Natural killer cell (primary cell): ENCODE measurements around the gene ENTPD8. TPM values are rescaled to one million over a fixed set of nuclear protein-coding genes. Genes with fewer than 3 reads are reported as not detected.
A peak's percentile ranks its signal among the peaks of the same experiment; 100 is the strongest.

Experiments used
- ATAC-seq, 3 donors: fragments of 150-1000 bp in 2 of 3; fragments of 200-7000 bp in 1 of 3; cut with Tn5 transposase; 1 replicate in 1 of 3; 2 replicates in 2 of 3; pipeline ENCODE4 v1.10.0; 2021; ENCODE audit warnings: mild to moderate bottlenecking in 2 of 3, moderate library complexity in 2 of 3
- DNase-seq, 2 donors: peaks; one replicate each; pipeline versions ENCODE4 v3.0.0 to v3.0.0-alpha.2; 2013 to 2021; ENCODE audit warnings: mixed read lengths in 1 of 2
- H3K27ac ChIP-seq: one replicate; pipeline ENCODE4 v1.5.1; 2013; ENCODE audit warnings: mild to moderate bottlenecking, low read length
- H3K27me3 ChIP-seq: one replicate; pipeline ENCODE4 v1.6.1; 2013; ENCODE audit warnings: low read length; ENCODE audit not compliant: control insufficient read depth, insufficient read depth
- H3K36me3 ChIP-seq: one replicate; pipeline ENCODE4 v1.6.1; 2013; ENCODE audit warnings: low read length; ENCODE audit not compliant: control insufficient read depth, insufficient read depth
- H3K4me1 ChIP-seq: one replicate; pipeline ENCODE4 v1.6.1; 2013; ENCODE audit warnings: low read length; ENCODE audit not compliant: control insufficient read depth, insufficient read depth
- H3K4me3 ChIP-seq: one replicate; pipeline ENCODE4 v1.5.1; 2013; ENCODE audit warnings: low read length
- H3K9me3 ChIP-seq: one replicate; pipeline ENCODE4 v1.6.1; 2013; ENCODE audit warnings: low read length; ENCODE audit not compliant: control insufficient read depth, insufficient read depth
- H3K27ac Mint-ChIP-seq, 2 donors: one replicate each; pipeline ENCODE4 v1.8.0; 2022; ENCODE audit warnings: mild to moderate bottlenecking in 2 of 2, mixed read lengths in 2 of 2, moderate library complexity in 1 of 2
- H3K27me3 Mint-ChIP-seq, 2 donors: one replicate each; pipeline ENCODE4 v1.8.0; 2022; ENCODE audit warnings: low read depth in 2 of 2, mixed read lengths in 2 of 2
- H3K36me3 Mint-ChIP-seq: one replicate; pipeline ENCODE4 v1.8.0; 2022; ENCODE audit warnings: mixed read lengths
- H3K4me1 Mint-ChIP-seq, 2 donors: one replicate each; pipeline ENCODE4 v1.8.0; 2022; ENCODE audit warnings: mixed read lengths in 2 of 2
- H3K4me3 Mint-ChIP-seq: one replicate; pipeline ENCODE4 v1.8.0; 2022; ENCODE audit warnings: mild to moderate bottlenecking, moderate library complexity, mixed read lengths
- H3K9me3 Mint-ChIP-seq, 2 donors: one replicate each; pipeline ENCODE4 v1.8.0; 2022; ENCODE audit warnings: mixed read lengths in 2 of 2
- WGBS: methylation state at CpG from one replicate; pipeline ENCODE4 v1.1.7; 2013; ENCODE audit warnings: missing lambda C conversion rate; ENCODE audit not compliant: insufficient coverage; 5-methylcytosine and 5-hydroxymethylcytosine counted together
- intact Hi-C: fragments of 100-400 bp; cut with micrococcal nuclease; formaldehyde crosslinking; loops from one replicate; pipeline ENCODE4 v1.14.2; 2022
- total RNA-seq, 4 donors: library from RNA; stranded (reverse); fragments of 120-200 nt in 1 of 4; gene quantifications; one replicate each; pipeline versions ENCODE4 v1.2.3 to v1.2.4, GENCODE V29; 2013 to 2022
- TF ChIP-seq, protein P1 (sequence below): fragments of 200-600 bp; IDR thresholded peaks from one replicate; pipeline ENCODE4 v1.8.0; 2022; ENCODE audit warnings: antibody characterized with exemption

Gene ENTPD8
- total RNA-seq, 3 donors from 2014 or later (not counting 1 experiment from before 2014, with no cell fraction given) = not detected

DNA sequence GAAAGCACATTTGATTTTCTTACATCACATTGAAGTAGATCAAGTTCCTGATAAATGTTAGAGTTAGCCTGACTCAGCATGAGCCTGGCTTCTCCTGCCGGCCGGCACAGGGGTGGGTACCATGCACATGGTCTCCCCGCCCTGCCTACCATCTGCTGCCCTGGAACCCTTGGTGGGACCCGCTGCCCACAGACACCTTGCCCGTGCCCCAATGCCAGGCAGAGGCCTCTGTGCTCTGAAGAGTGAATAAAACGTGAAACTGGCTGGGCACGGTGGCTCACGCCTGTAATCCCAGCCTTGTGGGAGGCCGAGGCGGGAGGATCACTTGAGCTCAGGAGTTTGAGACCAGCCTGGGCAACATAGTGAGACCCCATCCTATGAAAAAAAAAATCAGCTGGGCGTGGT, 35.5 kb downstream of the ENTPD8 start:
- H3K36me3 Mint-ChIP-seq = no peaks in the 10 kb centered on the region
- peak overlapping the region; percentile 81 for H3K4me3 Mint-ChIP-seq
- peaks cover 3% of the 10 kb centered on the region for H3K27me3 ChIP-seq
- no peaks in the 10 kb centered on the region for H3K36me3 ChIP-seq
- TF ChIP-seq, protein P1, sequence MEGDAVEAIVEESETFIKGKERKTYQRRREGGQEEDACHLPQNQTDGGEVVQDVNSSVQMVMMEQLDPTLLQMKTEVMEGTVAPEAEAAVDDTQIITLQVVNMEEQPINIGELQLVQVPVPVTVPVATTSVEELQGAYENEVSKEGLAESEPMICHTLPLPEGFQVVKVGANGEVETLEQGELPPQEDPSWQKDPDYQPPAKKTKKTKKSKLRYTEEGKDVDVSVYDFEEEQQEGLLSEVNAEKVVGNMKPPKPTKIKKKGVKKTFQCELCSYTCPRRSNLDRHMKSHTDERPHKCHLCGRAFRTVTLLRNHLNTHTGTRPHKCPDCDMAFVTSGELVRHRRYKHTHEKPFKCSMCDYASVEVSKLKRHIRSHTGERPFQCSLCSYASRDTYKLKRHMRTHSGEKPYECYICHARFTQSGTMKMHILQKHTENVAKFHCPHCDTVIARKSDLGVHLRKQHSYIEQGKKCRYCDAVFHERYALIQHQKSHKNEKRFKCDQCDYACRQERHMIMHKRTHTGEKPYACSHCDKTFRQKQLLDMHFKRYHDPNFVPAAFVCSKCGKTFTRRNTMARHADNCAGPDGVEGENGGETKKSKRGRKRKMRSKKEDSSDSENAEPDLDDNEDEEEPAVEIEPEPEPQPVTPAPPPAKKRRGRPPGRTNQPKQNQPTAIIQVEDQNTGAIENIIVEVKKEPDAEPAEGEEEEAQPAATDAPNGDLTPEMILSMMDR = no peak
- H3K27me3 Mint-ChIP-seq = peaks cover 0 to 2% of the 10 kb centered on the region in 2 donors
- peaks cover 10 to 14% of the 10 kb centered on the region in 2 donors for H3K4me1 Mint-ChIP-seq
- WGBS = 90% methylated on average over 11 of the region's 11 CpGs
- intact Hi-C loops = loop anchor here (2.0 kb wide), 1 partner anchor 111 kb away; no protein-coding TSS in a partner anchor
- no peak for DNase-seq
- no peaks in the 10 kb centered on the region for H3K9me3 ChIP-seq
- no peak overlapping the region for H3K27ac ChIP-seq
- peak overlapping the region in 1 of 2 donors; percentile 56 for H3K27ac Mint-ChIP-seq
- no peaks in the 10 kb centered on the region for H3K9me3 Mint-ChIP-seq
- no peak overlapping the region for H3K4me3 ChIP-seq
- H3K4me1 ChIP-seq = peaks cover 27% of the 10 kb centered on the region
- ATAC-seq = no peak

DNA sequence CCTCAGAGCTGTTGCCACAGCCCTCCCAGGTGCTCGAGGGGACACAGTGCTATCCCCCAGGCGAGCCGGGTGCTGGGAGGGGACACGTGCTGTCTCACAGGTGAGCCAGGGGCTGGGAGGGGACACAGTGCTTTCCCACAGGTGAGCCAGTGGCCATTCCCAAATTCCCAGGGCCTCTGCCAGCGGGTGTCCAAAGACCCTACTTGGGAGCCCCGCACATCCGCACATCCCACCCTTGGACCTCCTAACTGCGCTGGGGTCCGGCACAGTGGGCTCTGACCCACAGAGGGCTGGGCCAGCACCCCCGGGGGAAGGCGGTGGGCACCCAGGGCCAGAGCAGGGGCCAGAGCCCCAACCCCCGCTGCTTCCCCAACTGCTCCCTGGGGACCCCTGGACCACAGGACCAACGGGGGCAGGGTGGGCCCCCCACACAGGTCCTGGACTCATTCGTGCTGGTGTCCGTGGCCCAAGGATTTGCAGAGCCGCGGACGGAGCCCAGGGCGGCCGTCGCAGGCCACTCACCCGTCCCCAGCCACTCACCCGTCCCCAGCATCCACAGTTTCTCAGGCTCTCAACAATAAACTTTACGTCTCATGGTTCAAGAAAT, 36.1 kb downstream of the ENTPD8 start:
- H3K4me1 ChIP-seq = peaks cover 21% of the 10 kb centered on the region
- H3K4me1 Mint-ChIP-seq = peaks cover 6 to 9% of the 10 kb centered on the region in 2 donors
- TF ChIP-seq, protein P1 = no peak
- H3K36me3 Mint-ChIP-seq = no peaks in the 10 kb centered on the region
- H3K27ac Mint-ChIP-seq = no peak overlapping the region
- H3K27me3 Mint-ChIP-seq = peaks cover 0 to 2% of the 10 kb centered on the region in 2 donors
- H3K4me3 Mint-ChIP-seq = no peak overlapping the region
- no peak for ATAC-seq
- DNase-seq = no peak
- no peaks in the 10 kb centered on the region for H3K36me3 ChIP-seq
- H3K9me3 Mint-ChIP-seq = no peaks in the 10 kb centered on the region
- H3K27ac ChIP-seq = no peak overlapping the region
- no peak overlapping the region for H3K4me3 ChIP-seq
- H3K27me3 ChIP-seq = peaks cover 3% of the 10 kb centered on the region
- WGBS = 90% methylated on average over 24 of the region's 24 CpGs
- intact Hi-C loops = no loop called here
- no peaks in the 10 kb centered on the region for H3K9me3 ChIP-seq

DNA sequence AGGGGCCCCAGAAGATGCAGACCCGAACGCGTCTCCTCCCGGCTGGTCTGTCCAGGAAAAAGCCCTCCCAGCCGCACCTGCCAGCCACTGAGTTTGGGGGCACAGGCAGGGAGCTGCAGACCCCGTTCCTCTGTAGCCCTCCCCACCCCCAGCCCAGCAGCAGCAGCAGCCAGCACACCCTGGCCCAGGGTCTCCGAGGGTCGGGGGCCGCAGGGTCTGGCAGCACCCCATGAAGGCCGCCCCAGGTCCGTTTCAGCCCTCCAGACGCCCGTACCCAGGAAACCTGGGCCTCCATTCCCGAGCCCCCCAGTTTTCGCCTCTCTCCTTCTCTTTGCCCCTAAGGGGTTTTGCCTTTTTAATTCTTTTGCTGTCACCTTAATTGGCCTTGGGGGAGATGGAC, 37.9 kb downstream of the ENTPD8 start:
- intact Hi-C loops = no loop called here
- H3K27me3 ChIP-seq = peaks cover 3% of the 10 kb centered on the region
- H3K27ac ChIP-seq = no peak overlapping the region
- H3K9me3 ChIP-seq = no peaks in the 10 kb centered on the region
- no peak overlapping the region for H3K4me3 ChIP-seq
- Mint-ChIP-seq H3K36me3 (no peaks in the 10 kb centered on the region), H3K4me3 (no peak overlapping the region), H3K9me3 (no peaks in the 10 kb centered on the region), H3K27me3 (peaks cover 0 to 2% of the 10 kb centered on the region in 2 donors), H3K27ac (no peak overlapping the region), H3K4me1 (peaks cover 9 to 11% of the 10 kb centered on the region in 2 donors)
- ATAC-seq (no peak), DNase-seq (no peak)
- H3K36me3 ChIP-seq = no peaks in the 10 kb centered on the region
- TF ChIP-seq, protein P1 = no peak
- 96% methylated on average over 15 of the region's 15 CpGs for WGBS
- H3K4me1 ChIP-seq = peaks cover 18% of the 10 kb centered on the region

DNA sequence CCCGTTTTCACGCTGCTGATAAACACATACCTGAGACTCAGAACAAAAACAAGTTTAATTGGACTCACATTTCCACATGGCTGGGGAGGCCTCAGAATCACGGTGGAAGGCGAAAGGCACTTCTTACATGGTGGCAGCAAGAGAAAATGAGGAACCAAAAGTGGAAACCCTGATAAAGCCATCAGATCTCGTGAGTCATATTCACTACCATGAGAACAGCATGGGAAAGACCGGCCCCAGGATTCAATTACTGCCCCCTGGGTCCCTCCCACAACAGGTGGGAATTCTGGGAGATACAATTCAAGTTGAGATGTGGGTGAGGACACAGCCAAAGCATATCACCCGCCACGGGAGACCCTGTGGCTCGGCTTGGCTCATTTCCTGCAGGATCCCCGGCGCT, 38.4 kb downstream of the ENTPD8 start:
- H3K36me3 ChIP-seq = no peaks in the 10 kb centered on the region
- WGBS = 93% methylated on average over 11 of the region's 11 CpGs
- Mint-ChIP-seq H3K4me1 (peaks cover 9 to 11% of the 10 kb centered on the region in 2 donors), H3K9me3 (no peaks in the 10 kb centered on the region), H3K36me3 (no peaks in the 10 kb centered on the region), H3K4me3 (no peak overlapping the region), H3K27me3 (peaks cover 0 to 2% of the 10 kb centered on the region in 2 donors), H3K27ac (peak overlapping the region in 1 of 2 donors; percentile 12)
- H3K27me3 ChIP-seq = peaks cover 3% of the 10 kb centered on the region
- H3K4me1 ChIP-seq = peaks cover 18% of the 10 kb centered on the region
- H3K27ac ChIP-seq = no peak overlapping the region
- no peak for ATAC-seq
- H3K9me3 ChIP-seq = no peaks in the 10 kb centered on the region
- TF ChIP-seq, protein P1 = no peak
- intact Hi-C loops = no loop called here
- H3K4me3 ChIP-seq = no peak overlapping the region
- DNase-seq = no peak
